HL-60 (cell line): ENCODE results near the gene VWA7.

ENCODE experiments used
- DNase-seq, 2 experiments: peaks; one replicate each; pipeline ENCODE4 v3.0.0-alpha.2; 2010 to 2020; ENCODE audit warnings: low read depth in 1 of 2, low spot score in 1 of 2
- H3K27ac ChIP-seq: fragments of 250-450 bp; sonication (Bioruptor Pico); replicated peaks from 2 replicates; pipeline ENCODE4 v1.5.1; 2020; ENCODE audit warnings: mild to moderate bottlenecking, moderate library complexity
- H3K27me3 ChIP-seq: fragments of 250-450 bp; sonication (Bioruptor Pico); 2 replicates; pipeline ENCODE4 v1.5.1; 2021; ENCODE audit warnings: mild to moderate bottlenecking, moderate library complexity; ENCODE audit not compliant: insufficient read depth, poor library complexity, severe bottlenecking
- H3K4me3 ChIP-seq: replicated peaks from 2 replicates; pipeline ENCODE4 v1.5.1; 2011; ENCODE audit warnings: mild to moderate bottlenecking, control low read depth, low read length; ENCODE audit not compliant: insufficient read depth
- GABPA ChIP-seq: IDR thresholded peaks from 2 replicates; pipeline ENCODE4 v1.6.1; 2012; ENCODE audit warnings: low read depth
- POLR2AphosphoS5 ChIP-seq: IDR thresholded peaks from 2 replicates; pipeline ENCODE4 v1.6.1; 2012; ENCODE audit warnings: low read depth
- SPI1 ChIP-seq: IDR thresholded peaks from 2 replicates; pipeline ENCODE4 v1.6.1; 2012; ENCODE audit warnings: low read depth, mild to moderate bottlenecking, borderline replicate concordance
- TF ChIP-seq, protein P1 (sequence below): IDR thresholded peaks from 2 replicates; pipeline ENCODE4 v1.6.1; 2012; ENCODE audit warnings: low read depth; ENCODE audit not compliant: insufficient replicate concordance
- TF ChIP-seq, protein P2 (sequence below): IDR thresholded peaks from one replicate; pipeline ENCODE4 v1.5.1; 2011; ENCODE audit warnings: low read length, control low read depth, inconsistent platforms; ENCODE audit not compliant: insufficient read depth

VWA7 gene

DNA sequence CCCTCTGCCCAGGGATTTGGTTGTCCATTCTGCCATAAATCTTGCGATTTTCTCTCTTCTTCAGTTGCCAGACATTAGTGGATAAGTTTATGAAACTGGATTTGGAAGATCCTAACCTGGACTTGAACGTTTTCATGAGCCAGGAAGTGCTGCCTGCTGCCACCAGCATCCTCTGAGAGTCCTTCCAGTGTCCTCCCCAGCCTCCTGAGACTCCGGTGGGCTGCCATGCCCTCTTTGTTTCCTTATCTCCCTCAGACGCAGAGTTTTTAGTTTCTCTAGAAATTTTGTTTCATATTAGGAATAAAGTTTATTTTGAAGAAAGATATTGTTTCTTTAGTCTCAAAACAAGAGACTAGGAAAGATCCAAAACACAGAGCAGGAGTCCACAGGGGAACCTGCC lies 14.8 kb downstream of the VWA7 start, which contains the start of gene SAPCD1:
TSS of gene SAPCD1 (plus strand) at position 301 of the 400 bp plus-strand sequence. CDS start 399 bp downstream, outside the sequence.
- TF ChIP-seq, protein P1, sequence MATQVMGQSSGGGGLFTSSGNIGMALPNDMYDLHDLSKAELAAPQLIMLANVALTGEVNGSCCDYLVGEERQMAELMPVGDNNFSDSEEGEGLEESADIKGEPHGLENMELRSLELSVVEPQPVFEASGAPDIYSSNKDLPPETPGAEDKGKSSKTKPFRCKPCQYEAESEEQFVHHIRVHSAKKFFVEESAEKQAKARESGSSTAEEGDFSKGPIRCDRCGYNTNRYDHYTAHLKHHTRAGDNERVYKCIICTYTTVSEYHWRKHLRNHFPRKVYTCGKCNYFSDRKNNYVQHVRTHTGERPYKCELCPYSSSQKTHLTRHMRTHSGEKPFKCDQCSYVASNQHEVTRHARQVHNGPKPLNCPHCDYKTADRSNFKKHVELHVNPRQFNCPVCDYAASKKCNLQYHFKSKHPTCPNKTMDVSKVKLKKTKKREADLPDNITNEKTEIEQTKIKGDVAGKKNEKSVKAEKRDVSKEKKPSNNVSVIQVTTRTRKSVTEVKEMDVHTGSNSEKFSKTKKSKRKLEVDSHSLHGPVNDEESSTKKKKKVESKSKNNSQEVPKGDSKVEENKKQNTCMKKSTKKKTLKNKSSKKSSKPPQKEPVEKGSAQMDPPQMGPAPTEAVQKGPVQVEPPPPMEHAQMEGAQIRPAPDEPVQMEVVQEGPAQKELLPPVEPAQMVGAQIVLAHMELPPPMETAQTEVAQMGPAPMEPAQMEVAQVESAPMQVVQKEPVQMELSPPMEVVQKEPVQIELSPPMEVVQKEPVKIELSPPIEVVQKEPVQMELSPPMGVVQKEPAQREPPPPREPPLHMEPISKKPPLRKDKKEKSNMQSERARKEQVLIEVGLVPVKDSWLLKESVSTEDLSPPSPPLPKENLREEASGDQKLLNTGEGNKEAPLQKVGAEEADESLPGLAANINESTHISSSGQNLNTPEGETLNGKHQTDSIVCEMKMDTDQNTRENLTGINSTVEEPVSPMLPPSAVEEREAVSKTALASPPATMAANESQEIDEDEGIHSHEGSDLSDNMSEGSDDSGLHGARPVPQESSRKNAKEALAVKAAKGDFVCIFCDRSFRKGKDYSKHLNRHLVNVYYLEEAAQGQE: no peak
- TF ChIP-seq, protein P2, sequence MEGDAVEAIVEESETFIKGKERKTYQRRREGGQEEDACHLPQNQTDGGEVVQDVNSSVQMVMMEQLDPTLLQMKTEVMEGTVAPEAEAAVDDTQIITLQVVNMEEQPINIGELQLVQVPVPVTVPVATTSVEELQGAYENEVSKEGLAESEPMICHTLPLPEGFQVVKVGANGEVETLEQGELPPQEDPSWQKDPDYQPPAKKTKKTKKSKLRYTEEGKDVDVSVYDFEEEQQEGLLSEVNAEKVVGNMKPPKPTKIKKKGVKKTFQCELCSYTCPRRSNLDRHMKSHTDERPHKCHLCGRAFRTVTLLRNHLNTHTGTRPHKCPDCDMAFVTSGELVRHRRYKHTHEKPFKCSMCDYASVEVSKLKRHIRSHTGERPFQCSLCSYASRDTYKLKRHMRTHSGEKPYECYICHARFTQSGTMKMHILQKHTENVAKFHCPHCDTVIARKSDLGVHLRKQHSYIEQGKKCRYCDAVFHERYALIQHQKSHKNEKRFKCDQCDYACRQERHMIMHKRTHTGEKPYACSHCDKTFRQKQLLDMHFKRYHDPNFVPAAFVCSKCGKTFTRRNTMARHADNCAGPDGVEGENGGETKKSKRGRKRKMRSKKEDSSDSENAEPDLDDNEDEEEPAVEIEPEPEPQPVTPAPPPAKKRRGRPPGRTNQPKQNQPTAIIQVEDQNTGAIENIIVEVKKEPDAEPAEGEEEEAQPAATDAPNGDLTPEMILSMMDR: no peak
- TF ChIP-seq GABPA (no peak), POLR2AphosphoS5 (no peak), SPI1 (no peak)
- DNase-seq: no peak
- Histone ChIP-seq H3K27ac (no peak within 1 kb of the TSS), H3K27me3 (no peaks in the 10 kb centered on the region), H3K4me3 (no peak within 1 kb of the TSS)

DNA sequence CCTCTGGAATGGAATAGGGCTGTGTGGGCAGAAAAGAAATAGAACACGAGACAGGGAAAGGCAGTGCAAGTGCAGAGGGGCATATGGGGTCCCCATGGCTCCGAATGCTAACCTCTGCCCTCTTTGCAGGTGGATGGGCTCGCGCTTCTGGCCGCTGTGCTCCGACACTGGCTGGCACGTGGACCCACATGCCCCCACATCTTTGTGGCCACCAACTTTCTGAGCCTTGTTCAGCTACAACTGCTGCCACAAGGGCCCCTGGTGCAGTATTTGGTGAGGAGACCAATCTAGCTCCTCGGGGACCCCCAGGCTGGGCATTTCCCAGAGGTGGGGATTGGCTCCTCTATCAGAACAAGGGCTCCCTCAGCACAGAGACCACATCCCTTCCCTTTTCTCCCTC lies 15.8 kb downstream of the VWA7 start:
- H3K27me3 ChIP-seq: no peaks in the 10 kb centered on the region
- no peak for DNase-seq
- no peak overlapping the region for H3K4me3 ChIP-seq
- no peak for TF ChIP-seq POLR2AphosphoS5
- TF ChIP-seq, protein P1: no peak
- TF ChIP-seq, protein P2: no peak
- TF ChIP-seq SPI1: no peak
- TF ChIP-seq GABPA: no peak
- no peak overlapping the region for H3K27ac ChIP-seq

DNA sequence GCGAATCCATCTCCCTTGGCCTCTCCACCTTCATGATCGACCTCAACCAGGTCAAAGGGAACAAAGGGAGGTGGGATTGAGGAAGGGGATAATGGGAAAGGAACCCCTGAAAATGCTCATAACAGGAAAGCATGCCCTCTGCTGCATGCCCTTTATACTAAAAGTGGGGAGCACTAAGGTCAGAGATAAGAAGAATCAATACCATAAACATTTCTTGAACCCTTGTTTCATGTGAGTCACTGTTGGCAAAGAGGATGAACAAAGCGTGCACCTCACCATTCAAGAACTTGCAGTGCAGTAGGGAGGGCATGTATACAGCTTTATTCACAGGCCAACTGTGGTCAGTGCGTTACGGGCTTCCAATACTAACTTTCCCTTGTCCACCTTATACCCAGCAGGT lies 16.3 kb downstream of the VWA7 start:
- no peak for TF ChIP-seq GABPA
- no peak for TF ChIP-seq POLR2AphosphoS5
- TF ChIP-seq SPI1: no peak
- TF ChIP-seq, protein P2: no peak
- TF ChIP-seq, protein P1: no peak
- Histone ChIP-seq H3K4me3 (no peak overlapping the region), H3K27me3 (no peaks in the 10 kb centered on the region), H3K27ac (no peak overlapping the region)
- no peak for DNase-seq
